DOHH2 (cell line): ENCODE results near the gene HRCT1.

Experiments used
- CTCF ChIP-seq: fragments of 200-600 bp; sonication (generic); IDR thresholded peaks from one replicate; pipeline ENCODE4 v1.5.1; 2014; ENCODE audit warnings: antibody characterized with exemption, mild to moderate bottlenecking, low read depth, low read length; ENCODE audit not compliant: poor library complexity, severe bottlenecking
- EZH2phosphoT487 ChIP-seq: fragments of 200-600 bp; sonication (generic); IDR thresholded peaks from 2 replicates; pipeline ENCODE4 v1.6.1; 2017; ENCODE audit warnings: borderline replicate concordance, mild to moderate bottlenecking, antibody characterized with exemption, low read length, moderate library complexity, mixed read lengths

GRCh38 chr9:35905051-35905781, 786 bp upstream of the HRCT1 start:
- TF ChIP-seq CTCF (no peak), EZH2phosphoT487 (no peak)
